BJ (cell line): ENCODE results near the gene IGFN1. TPM values are rescaled to one million over a fixed set of nuclear protein-coding genes. Genes with fewer than 3 reads are reported as not detected.

Source experiments
- CTCF ChIA-PET: fragments of 350-600 bp; formaldehyde crosslinking; extraction: SDS; loops from one replicate; lab custom pipeline; 2021; ENCODE audit warnings: antibody characterized with exemption, inconsistent platforms; lab: Yijun Ruan, JAX
- POLR2A ChIA-PET: fragments of 300-600 bp; sonication (Branson Sonifier 250); formaldehyde crosslinking; extraction: SDS; loops from one replicate; lab custom pipeline; 2021; ENCODE audit warnings: antibody characterized with exemption; lab: Charles Lee
- DNase-seq: peaks from one replicate; pipeline ENCODE4 v3.0.0-alpha.2; 2011; ENCODE audit warnings: low read depth
- H3K27me3 ChIP-seq: 2 replicates; pipeline ENCODE4 v1.6.0; 2011; ENCODE audit warnings: low read length; ENCODE audit not compliant: control insufficient read depth, insufficient read depth
- H3K36me3 ChIP-seq: 2 replicates; pipeline ENCODE4 v1.5.1; 2011; ENCODE audit warnings: low read length; ENCODE audit not compliant: control insufficient read depth, insufficient read depth
- H3K4me3 ChIP-seq: 2 replicates; pipeline ENCODE4 v1.5.1; 2011; ENCODE audit warnings: low read depth, mild to moderate bottlenecking, control low read depth, low read length
- polyA plus RNA-seq: library from polyadenylated mRNA; depleted of rRNA; stranded (reverse); fragments of >200 nt; gene quantifications from 2 replicates; pipeline ENCODE4 v1.2.3, GENCODE V29; 2011
- TF ChIP-seq, protein P1 (sequence below): IDR thresholded peaks from 2 replicates; pipeline ENCODE4 v1.5.1; 2011; ENCODE audit warnings: low read depth, mild to moderate bottlenecking, control low read depth, inconsistent platforms, low read length, moderate library complexity; ENCODE audit not compliant: insufficient read depth

IGFN1 gene
- polyA plus RNA-seq, 1 experiment = not detected

- Histone ChIP-seq H3K4me3 (no peak overlapping the region), H3K36me3 (no peaks in the 10 kb centered on the region), H3K27me3 (no peaks in the 10 kb centered on the region; the same call in 1 of the 2 replicates)
- ChIA-PET CTCF (interaction anchor here (1.3 to 1.6 kb wide), 2 partner anchors 47 to 90 kb away, joined by 3 to 5 read pairs; no protein-coding TSS in a partner anchor), POLR2A (no interaction called here)
- DNase-seq = no peak
- TF ChIP-seq, protein P1, sequence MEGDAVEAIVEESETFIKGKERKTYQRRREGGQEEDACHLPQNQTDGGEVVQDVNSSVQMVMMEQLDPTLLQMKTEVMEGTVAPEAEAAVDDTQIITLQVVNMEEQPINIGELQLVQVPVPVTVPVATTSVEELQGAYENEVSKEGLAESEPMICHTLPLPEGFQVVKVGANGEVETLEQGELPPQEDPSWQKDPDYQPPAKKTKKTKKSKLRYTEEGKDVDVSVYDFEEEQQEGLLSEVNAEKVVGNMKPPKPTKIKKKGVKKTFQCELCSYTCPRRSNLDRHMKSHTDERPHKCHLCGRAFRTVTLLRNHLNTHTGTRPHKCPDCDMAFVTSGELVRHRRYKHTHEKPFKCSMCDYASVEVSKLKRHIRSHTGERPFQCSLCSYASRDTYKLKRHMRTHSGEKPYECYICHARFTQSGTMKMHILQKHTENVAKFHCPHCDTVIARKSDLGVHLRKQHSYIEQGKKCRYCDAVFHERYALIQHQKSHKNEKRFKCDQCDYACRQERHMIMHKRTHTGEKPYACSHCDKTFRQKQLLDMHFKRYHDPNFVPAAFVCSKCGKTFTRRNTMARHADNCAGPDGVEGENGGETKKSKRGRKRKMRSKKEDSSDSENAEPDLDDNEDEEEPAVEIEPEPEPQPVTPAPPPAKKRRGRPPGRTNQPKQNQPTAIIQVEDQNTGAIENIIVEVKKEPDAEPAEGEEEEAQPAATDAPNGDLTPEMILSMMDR = no peak
Observed at GRCh38 chr1:201175820-201176500, 14.7 kb upstream of the IGFN1 start.

DNA sequence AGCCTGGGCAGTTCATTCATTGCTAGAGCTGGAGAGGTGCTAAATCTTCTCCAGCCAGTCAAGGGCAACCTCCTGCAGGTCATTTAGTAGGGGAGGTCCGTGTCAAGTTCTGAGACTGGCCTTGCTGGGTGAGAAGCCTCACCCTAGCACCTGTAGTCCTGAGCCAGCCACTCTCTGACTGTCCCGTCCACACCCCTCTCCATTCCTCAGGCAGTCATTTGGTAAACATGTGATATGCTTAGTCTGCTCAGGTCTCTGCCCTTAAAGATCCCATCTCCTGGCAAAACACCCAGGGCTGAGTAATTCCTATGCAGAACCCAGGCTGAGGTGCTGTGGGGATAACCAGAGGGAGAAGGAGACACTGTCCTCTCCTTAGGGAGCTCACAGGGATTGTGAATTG, 13.7 kb upstream of the IGFN1 start:
- no peaks in the 10 kb centered on the region for H3K36me3 ChIP-seq
- TF ChIP-seq, protein P1 = no peak
- H3K4me3 ChIP-seq = no peak overlapping the region
- DNase-seq = no peak
- POLR2A ChIA-PET = no interaction called here
- no peaks in the 10 kb centered on the region; the same call in 1 of the 2 replicates for H3K27me3 ChIP-seq
- CTCF ChIA-PET = interaction anchor here (1.0 kb wide), 1 partner anchor 8 kb away, joined by 3 read pairs; no protein-coding TSS in a partner anchor

DNA sequence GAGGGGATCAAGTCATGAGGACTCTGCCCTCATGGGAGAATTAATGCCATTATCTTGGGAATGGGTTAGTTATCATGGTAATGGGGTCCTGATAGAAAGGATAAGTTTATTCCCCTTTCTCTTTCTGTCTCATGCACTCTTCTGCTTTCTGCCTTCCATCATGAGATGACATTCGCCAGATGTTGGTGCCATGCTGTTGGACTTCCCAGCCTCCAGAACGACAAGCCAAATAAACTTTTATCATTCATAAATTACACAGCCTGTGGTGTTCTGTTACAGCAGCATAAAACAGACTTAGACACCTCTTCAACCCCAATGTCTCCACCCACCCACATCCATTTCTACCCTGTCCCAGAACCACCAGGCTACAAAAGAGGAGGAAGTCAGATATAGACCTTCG, 11.9 kb upstream of the IGFN1 start:
- CTCF ChIA-PET = no interaction called here
- no peak for DNase-seq
- POLR2A ChIA-PET = no interaction called here
- TF ChIP-seq, protein P1 = no peak
- no peaks in the 10 kb centered on the region; the same call in 1 of the 2 replicates for H3K27me3 ChIP-seq
- no peak overlapping the region for H3K4me3 ChIP-seq
- H3K36me3 ChIP-seq = no peaks in the 10 kb centered on the region

GRCh38 chr1:201180141-201180540, 10.5 kb upstream of the IGFN1 start:
- TF ChIP-seq, protein P1 = no peak
- no peaks in the 10 kb centered on the region for H3K36me3 ChIP-seq
- CTCF ChIA-PET = no interaction called here
- DNase-seq = no peak
- H3K27me3 ChIP-seq = no peaks in the 10 kb centered on the region; the same call in 1 of the 2 replicates
- no peak overlapping the region for H3K4me3 ChIP-seq
- POLR2A ChIA-PET = no interaction called here

GRCh38 chr1:201180901-201181300, 9.7 kb upstream of the IGFN1 start:
- TF ChIP-seq, protein P1 = no peak
- ChIA-PET POLR2A (no interaction called here), CTCF (interaction anchor here (0.6 kb wide), 1 partner anchor 10 kb away, joined by 3 read pairs; no protein-coding TSS in a partner anchor)
- H3K4me3 ChIP-seq = no peak overlapping the region
- no peaks in the 10 kb centered on the region; the same call in 1 of the 2 replicates for H3K27me3 ChIP-seq
- DNase-seq = no peak
- H3K36me3 ChIP-seq = no peaks in the 10 kb centered on the region
